H1 (cell line): ENCODE measurements around the gene FLNA. TPM values are rescaled to one million over a fixed set of nuclear protein-coding genes. Genes with fewer than 3 reads are reported as not detected.

ENCODE experiments used
- BRCA1 ChIP-seq: IDR thresholded peaks from 2 replicates; pipeline ENCODE4 v1.6.1; 2012; ENCODE audit warnings: low read depth, low read length, improper control_type of control experiment
- CHD7 ChIP-seq: fragments of 300-600 bp; sonication (generic); IDR thresholded peaks from 2 replicates; pipeline ENCODE4 v1.7.1; 2012; ENCODE audit warnings: low read length, moderate library complexity, mild to moderate bottlenecking, inconsistent platforms; ENCODE audit not compliant: insufficient replicate concordance
- E2F6 ChIP-seq: IDR thresholded peaks from 2 replicates; pipeline ENCODE4 v1.6.1; 2012; ENCODE audit warnings: inconsistent platforms
- MAFK ChIP-seq: IDR thresholded peaks from 2 replicates; pipeline ENCODE4 v1.6.1; 2012; ENCODE audit warnings: low read depth, mild to moderate bottlenecking, improper control_type of control experiment, low read length
- POLR2A ChIP-seq, 2 experiments: IDR thresholded peaks; 1 replicate in 1 of 2; 2 replicates in 1 of 2; pipeline ENCODE4 v1.6.1; 2011; ENCODE audit warnings: low read depth in 2 of 2, low read length in 2 of 2, mild to moderate bottlenecking in 2 of 2; ENCODE audit errors: control extremely low read depth in 1 of 2
- RXRA ChIP-seq: IDR thresholded peaks from 2 replicates; pipeline ENCODE4 v1.6.1; 2011; ENCODE audit warnings: low read depth, mild to moderate bottlenecking, low read length, moderate library complexity; ENCODE audit not compliant: insufficient read depth
- TAF1 ChIP-seq: IDR thresholded peaks from 2 replicates; pipeline ENCODE4 v1.6.1; 2011; ENCODE audit warnings: mild to moderate bottlenecking, low read depth, low read length
- TAF7 ChIP-seq: optimal IDR thresholded peaks from 2 replicates; pipeline ENCODE3; 2011; ENCODE audit warnings: low read depth, mild to moderate bottlenecking, inconsistent platforms, low read length, moderate library complexity, borderline replicate concordance
- polyA plus RNA-seq, 7 experiments: library from polyadenylated mRNA; depleted of rRNA in 3 of 7; stranded (reverse) in 5 of 7; unstranded in 2 of 7; fragments of >200 nt in 5 of 7; fragments of 200-250 nt in 2 of 7; gene quantifications; 1 replicate in 5 of 7; 2 replicates in 1 of 7; 4 replicates in 1 of 7; pipeline versions ENCODE4 v1.2.1 to v1.2.3, GENCODE V29; 2011 to 2013; ENCODE audit warnings: missing spikeins in 2 of 7, mixed read lengths in 2 of 7
- total RNA-seq: library from RNA; stranded (reverse); fragmentation: NEBNext Ultra II Directional; extraction: Animal tissue kit (Norgen Biotek cat#: 25700); gene quantifications from 2 replicates; pipeline ENCODE4 v1.2.1, GENCODE V29; 2021

Gene FLNA
- total and polyA plus RNA-seq, 2 of the 8 experiments (the other 6 are each of a cell fraction or from before 2014, with no cell fraction given), result 315 to 925 TPM

- TF ChIP-seq CHD7, result no peak
- no peak for TF ChIP-seq TAF1
- TF ChIP-seq POLR2A (IDR thresholded peaks at IDR 0.05; ENCODE audit: control extremely low read depth in 1 of 2, low read depth in 2 of 2, low read length in 2 of 2), result peak in 1 of 2 experiments; percentile 23; a peak in 1 of 3 replicates
- no peak for TF ChIP-seq BRCA1
- TF ChIP-seq E2F6, result peak; percentile 44; the same call in 1 of the 2 replicates
- TF ChIP-seq TAF7, result peak; percentile 24
- no peak for TF ChIP-seq RXRA
- no peak for TF ChIP-seq MAFK
These were observed 811 bp downstream of the FLNA start (continued) for GRCh38 chrX:154373340-154374306.
